SH-SY5Y (cell line): Measurements from ENCODE around the gene P2RX4.

ENCODE experiments used
- GATA2 ChIP-seq: IDR thresholded peaks from 2 replicates; pipeline ENCODE4 v1.6.1; 2011; ENCODE audit warnings: mild to moderate bottlenecking, low read depth, low read length
- GATA3 ChIP-seq: IDR thresholded peaks from 2 replicates; pipeline ENCODE4 v1.6.1; 2011; ENCODE audit warnings: low read depth, mild to moderate bottlenecking, low read length, moderate library complexity

Gene P2RX4

GRCh38 chr12:121263206-121263935 lies 53.4 kb downstream of the P2RX4 start:
- no peak for TF ChIP-seq GATA2
- TF ChIP-seq GATA3 = no peak

GRCh38 chr12:121264135-121264534 lies 54.2 kb downstream of the P2RX4 start:
- no peak for TF ChIP-seq GATA3
- TF ChIP-seq GATA2 = no peak

GRCh38 chr12:121264951-121265515 lies 55.1 kb downstream of the P2RX4 start:
- TF ChIP-seq GATA2 = no peak
- TF ChIP-seq GATA3 = no peak

GRCh38 chr12:121267822-121268221 lies 57.9 kb downstream of the P2RX4 start:
- TF ChIP-seq GATA3 (no peak), GATA2 (no peak)

- TF ChIP-seq GATA2 (no peak), GATA3 (no peak)
These were observed 63.5 kb downstream of the P2RX4 start for GRCh38 chr12:121273364-121273896.

- TF ChIP-seq GATA2 (no peak), GATA3 (no peak)
These were observed 64.3 kb downstream of the P2RX4 start for GRCh38 chr12:121274036-121274763.

GRCh38 chr12:121277374-121277759 lies 67.4 kb downstream of the P2RX4 start:
- no peak for TF ChIP-seq GATA2
- no peak for TF ChIP-seq GATA3

- TF ChIP-seq GATA3 = no peak
- TF ChIP-seq GATA2 = no peak
These were observed 68.5 kb downstream of the P2RX4 start for GRCh38 chr12:121278169-121279070.

- no peak for TF ChIP-seq GATA2
- TF ChIP-seq GATA3 = no peak
These were observed 69.1 kb downstream of the P2RX4 start for GRCh38 chr12:121279071-121279375.

GRCh38 chr12:121279507-121279915 lies 69.6 kb downstream of the P2RX4 start:
- TF ChIP-seq GATA3 = no peak
- TF ChIP-seq GATA2 = no peak

GRCh38 chr12:121282072-121282742 lies 72.3 kb downstream of the P2RX4 start:
- TF ChIP-seq GATA2 (no peak), GATA3 (no peak)

- no peak for TF ChIP-seq GATA2
- TF ChIP-seq GATA3 = no peak
These were observed 73.5 kb downstream of the P2RX4 start for GRCh38 chr12:121283388-121283787.
